ENCODE results near the gene EPHA10.

Gene EPHA10

DNA sequence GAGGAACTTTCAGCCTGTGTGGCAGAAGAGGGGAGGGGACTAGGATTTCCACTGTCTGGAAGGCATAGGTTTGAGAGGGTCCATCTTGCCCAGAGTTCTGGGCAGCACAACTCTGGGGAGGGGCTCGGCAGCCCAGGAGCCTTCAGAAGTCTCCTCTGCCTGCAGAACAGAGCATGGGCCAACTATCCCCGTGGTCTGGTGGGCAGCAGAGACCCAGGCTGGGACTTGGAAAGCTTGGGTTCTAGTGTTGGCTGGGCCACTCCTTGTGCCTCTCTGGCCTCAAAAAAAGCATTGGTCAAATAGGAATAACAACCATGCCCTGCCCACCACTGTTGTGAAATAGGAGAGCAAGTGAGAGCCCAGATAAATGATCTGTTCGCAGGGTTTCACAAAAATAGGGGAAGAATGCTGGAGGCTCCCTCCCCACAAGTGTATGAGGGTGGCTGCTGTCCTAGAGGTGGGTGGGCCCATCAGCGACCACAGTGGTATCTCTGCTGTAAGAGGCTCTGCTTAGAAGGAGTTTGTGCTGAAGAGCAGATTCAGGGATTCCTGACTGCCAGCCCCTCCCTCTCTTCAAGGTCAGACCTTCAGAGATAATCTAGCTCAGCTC lies 8.9 kb downstream of the EPHA10 start:
- TF ChIP-seq, protein P1, sequence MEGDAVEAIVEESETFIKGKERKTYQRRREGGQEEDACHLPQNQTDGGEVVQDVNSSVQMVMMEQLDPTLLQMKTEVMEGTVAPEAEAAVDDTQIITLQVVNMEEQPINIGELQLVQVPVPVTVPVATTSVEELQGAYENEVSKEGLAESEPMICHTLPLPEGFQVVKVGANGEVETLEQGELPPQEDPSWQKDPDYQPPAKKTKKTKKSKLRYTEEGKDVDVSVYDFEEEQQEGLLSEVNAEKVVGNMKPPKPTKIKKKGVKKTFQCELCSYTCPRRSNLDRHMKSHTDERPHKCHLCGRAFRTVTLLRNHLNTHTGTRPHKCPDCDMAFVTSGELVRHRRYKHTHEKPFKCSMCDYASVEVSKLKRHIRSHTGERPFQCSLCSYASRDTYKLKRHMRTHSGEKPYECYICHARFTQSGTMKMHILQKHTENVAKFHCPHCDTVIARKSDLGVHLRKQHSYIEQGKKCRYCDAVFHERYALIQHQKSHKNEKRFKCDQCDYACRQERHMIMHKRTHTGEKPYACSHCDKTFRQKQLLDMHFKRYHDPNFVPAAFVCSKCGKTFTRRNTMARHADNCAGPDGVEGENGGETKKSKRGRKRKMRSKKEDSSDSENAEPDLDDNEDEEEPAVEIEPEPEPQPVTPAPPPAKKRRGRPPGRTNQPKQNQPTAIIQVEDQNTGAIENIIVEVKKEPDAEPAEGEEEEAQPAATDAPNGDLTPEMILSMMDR (IDR thresholded peaks at IDR 0.05; ENCODE audit: low read depth, low read length, missing control alignments), result no peak
- no peak overlapping the region for H3K4me3 ChIP-seq (replicated peaks; ENCODE audit: low read depth, low read length)
- no peak for DNase-seq (ENCODE audit: extremely low read depth, low read depth)

DNA sequence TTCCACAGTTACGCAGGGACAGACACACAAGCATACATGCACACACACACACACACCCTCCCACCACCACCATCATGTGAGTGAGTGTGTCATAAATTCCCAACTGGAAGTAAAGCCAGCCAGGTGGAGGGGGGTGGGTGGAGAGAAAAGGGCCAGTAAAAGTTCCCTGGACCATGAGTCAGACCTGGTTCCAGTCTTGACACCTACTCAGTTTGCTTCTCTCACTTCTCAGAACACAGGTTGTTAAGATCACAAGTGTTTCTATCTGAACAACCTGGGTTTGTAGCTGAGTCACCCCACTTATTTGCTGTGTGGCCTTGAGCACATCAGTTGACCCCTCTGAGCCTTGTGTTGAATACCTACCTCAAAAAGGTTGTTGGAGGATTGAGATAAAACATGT lies 9.6 kb downstream of the EPHA10 start:
- DNase-seq (ENCODE audit: extremely low read depth, low read depth), result no peak
- H3K4me3 ChIP-seq (replicated peaks; ENCODE audit: low read depth, low read length), result no peak overlapping the region
- TF ChIP-seq, protein P1 (IDR thresholded peaks at IDR 0.05; ENCODE audit: low read depth, low read length, missing control alignments), result no peak

DNA sequence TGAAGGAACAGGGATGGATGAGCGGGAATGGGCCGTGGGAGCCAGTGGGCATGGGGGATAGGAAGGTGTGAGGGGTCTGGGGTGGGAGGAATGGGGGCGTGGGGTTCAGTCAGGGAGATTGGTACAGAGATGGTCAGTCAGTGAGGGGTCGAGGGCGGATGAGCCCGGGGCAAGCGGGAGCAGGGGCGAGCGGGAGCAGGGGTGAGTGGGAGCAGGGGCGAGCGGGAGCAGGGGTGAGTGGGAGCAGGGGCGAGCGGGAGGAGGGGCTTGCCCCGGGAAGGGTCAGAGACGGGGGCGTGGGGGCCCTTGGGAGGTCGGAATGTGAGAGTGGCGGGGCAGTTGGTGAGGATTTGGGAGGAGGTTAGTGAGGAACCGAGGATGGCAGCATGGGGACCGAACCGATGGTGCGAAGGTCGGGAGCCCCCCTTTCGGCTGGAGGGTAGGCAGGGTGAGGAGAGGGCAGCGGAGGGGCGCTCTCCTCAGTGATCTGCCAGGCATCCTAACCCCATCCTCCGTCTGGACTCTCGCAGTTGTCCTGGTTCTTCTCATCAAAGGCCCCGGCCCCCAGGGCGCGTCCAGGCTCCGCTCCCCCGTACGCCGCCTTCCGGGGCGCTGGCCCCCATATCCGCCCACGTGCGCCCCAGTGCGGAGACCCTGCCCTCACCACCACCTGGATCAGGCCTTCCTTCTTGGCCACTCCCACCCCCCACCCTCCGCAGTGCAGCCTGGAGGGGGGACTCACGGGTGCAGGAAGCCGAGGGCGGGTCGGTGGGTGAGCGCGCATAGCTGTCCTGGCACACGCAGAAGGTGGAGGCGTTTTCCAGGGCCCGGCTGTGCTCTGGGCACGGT lies 11.2 kb downstream of the EPHA10 start:
- DNase-seq (ENCODE audit: extremely low read depth, low read depth), result no peak
- TF ChIP-seq, protein P1 (IDR thresholded peaks at IDR 0.05; ENCODE audit: low read depth, low read length, missing control alignments), result no peak
- H3K4me3 ChIP-seq (replicated peaks; ENCODE audit: low read depth, low read length), result no peak overlapping the region

DNA sequence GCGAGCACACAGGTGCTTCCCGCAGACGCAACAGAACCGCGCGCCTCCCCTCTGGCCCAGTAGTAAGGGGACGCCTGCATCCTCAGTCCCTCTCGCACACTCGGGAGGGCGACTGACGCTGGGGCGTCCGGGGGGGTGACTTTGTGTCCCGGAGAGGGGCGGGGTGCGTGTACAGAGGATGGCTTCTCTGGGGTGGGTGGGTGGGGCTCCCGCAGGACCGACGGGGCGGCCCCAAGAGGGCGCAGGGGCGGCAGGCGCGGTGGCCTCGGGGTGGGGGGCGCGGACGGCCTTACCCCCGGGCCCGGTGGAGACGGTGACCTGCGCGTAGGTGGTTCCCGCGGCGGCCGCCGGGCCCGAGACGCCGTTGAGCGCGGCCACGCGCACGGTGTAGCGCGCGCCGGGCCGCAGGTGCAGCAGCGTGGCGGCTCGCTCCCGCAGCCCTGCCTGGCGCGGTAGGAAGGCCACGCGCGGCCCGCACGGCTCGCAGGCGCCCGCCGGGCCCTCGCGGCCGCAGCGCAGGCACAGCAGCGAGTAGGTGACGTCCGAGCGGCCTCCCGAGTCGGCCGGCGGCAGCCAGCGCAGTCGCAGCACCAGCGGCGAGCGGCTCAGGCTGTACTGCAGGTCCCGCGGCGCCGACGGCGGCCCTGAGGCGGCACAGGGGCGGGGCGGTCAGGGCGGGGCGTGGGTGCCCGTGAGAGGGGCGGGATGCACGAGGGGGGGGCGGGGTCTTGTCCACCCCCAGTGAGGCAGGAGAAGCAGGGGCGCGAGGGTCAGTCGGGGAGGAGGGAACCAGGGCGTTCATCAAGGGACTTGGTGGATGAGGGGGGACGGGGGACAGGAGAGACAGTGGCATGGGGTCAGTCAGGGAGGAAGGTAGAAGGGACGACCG lies 12.1 kb downstream of the EPHA10 start:
- no peak for DNase-seq (ENCODE audit: extremely low read depth, low read depth)
- no peak overlapping the region for H3K4me3 ChIP-seq (replicated peaks; ENCODE audit: low read depth, low read length)
- TF ChIP-seq, protein P1 (IDR thresholded peaks at IDR 0.05; ENCODE audit: low read depth, low read length, missing control alignments), result no peak

DNA sequence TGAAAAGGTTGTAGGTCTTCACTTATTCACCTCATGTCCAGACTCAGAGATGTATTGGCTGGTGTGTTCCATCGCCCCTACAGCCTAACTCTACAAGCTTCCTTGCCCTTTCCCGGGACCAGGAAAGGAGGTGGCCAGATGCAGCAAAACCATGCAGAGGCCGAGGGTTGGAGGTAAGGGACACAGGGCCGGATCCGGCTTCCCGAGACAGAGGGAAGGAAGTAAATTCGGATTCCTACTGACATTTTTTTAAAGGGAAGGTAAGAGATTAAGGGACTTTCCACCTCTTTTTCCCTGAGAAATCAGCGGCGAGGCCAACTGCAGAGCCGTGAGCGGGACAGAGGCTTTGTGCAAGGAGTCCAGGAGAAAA lies 12.7 kb downstream of the EPHA10 start:
- TF ChIP-seq, protein P1 (IDR thresholded peaks at IDR 0.05; ENCODE audit: low read depth, low read length, missing control alignments), result no peak
- H3K4me3 ChIP-seq (replicated peaks; ENCODE audit: low read depth, low read length), result no peak overlapping the region
- DNase-seq (ENCODE audit: extremely low read depth, low read depth), result no peak

DNA sequence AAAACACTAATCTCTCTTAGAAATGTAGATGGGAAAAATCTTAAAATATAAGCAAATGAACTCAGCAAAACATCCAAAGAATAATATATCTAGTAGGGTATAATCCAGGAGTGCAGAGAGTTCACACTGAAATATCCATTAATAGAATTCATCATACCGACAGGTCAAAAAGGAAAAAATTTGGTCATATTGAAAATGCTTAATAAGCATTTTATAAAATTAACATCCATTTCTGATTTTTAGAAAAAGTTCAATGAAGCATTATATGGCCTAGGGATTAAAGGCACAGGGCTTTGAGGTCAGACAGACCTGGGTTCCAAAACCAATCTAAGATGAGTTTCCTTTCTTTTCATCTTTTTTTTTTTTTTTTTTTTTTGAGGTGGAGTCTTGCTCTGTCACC lies 16.4 kb downstream of the EPHA10 start:
- no peak for DNase-seq (ENCODE audit: extremely low read depth, low read depth)
- TF ChIP-seq, protein P1 (IDR thresholded peaks at IDR 0.05; ENCODE audit: low read depth, low read length, missing control alignments), result no peak
- H3K4me3 ChIP-seq (replicated peaks; ENCODE audit: low read depth, low read length), result no peak overlapping the region
